ENCODE data around the gene PFAS. TPM values are rescaled to one million over a fixed set of nuclear protein-coding genes. Genes with fewer than 3 reads are reported as not detected.

PFAS gene
- total and polyA plus RNA-seq, 2 of the 8 experiments (the other 6 are each of a cell fraction or from before 2014, with no cell fraction given): 88.4 to 248 TPM

DNA sequence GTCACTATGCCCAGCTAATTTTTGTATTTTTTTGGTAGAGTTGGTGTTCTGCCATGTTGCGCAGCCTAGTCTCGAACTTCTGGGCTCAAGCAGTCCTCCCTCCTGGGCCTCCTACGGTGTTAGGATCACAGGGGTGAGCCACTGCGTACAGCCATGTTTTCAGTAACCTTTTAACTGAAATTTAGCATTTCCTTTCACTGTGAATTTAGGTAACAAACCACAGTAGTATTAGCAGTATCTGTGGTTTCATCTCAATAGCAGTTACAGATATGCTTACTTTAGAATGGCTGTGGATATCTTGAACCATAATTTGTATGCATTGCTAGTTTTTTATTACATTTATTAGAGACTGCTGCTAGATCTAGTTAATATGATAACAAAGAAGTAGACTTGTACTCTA lies 35.0 kb downstream of the PFAS start:
- Histone ChIP-seq H4K91ac (replicated peaks; ENCODE audit: insufficient read length, low read length) (no peak overlapping the region), H3K56ac (replicated peaks; ENCODE audit: insufficient read length, low read depth, low read length) (no peak overlapping the region), H3K79me2 (ENCODE audit: control insufficient read depth in 1 of 2, insufficient read depth in 2 of 2, low read length in 2 of 2) (no peaks in the 10 kb centered on the region), H3K9me3 (ENCODE audit: insufficient read depth in 2 of 2, low read depth in 1 of 2, low read length in 1 of 2) (no peaks in the 10 kb centered on the region), H3K23me2 (ENCODE audit: low read depth, low read length) (peaks cover 7% of the 10 kb centered on the region; the same call in 1 of the 2 replicates), H3K18ac (ENCODE audit: extremely low read depth, low read length) (no peak overlapping the region), H2BK15ac (ENCODE audit: low read length) (no peak overlapping the region), H2BK120ac (replicated peaks; ENCODE audit: low read depth, low read length) (no peak overlapping the region), H3K9ac (replicated peaks in 1 of 4; ENCODE audit: extremely low read depth in 1 of 4, low read depth in 3 of 4, low read length in 3 of 4) (no peak overlapping the region), H2BK20ac (ENCODE audit: low read length) (no peak overlapping the region), H4K8ac (ENCODE audit: extremely low read depth, insufficient read depth, low read length) (no peak overlapping the region), H3K4ac (replicated peaks; ENCODE audit: insufficient read length, low read depth, low read length) (no peak overlapping the region), H3K27ac (ENCODE audit: low read depth, low read length) (no peak overlapping the region), H3K27me3 (replicated peaks in 1 of 4; ENCODE audit: control insufficient read depth in 3 of 4, extremely low read depth in 1 of 4, insufficient read depth in 3 of 4, low read length in 3 of 4) (no peaks in the 10 kb centered on the region), H2AK5ac (ENCODE audit: low read depth, low read length) (no peak overlapping the region), H3K14ac (ENCODE audit: insufficient read length) (no peak overlapping the region), H2BK5ac (ENCODE audit: low read depth, low read length) (no peak overlapping the region), H3K79me1 (ENCODE audit: low read depth, low read length) (no peaks in the 10 kb centered on the region), H4K20me1 (replicated peaks in 1 of 2; ENCODE audit: control insufficient read depth in 1 of 2, insufficient read depth in 2 of 2, low read length in 2 of 2) (no peaks in the 10 kb centered on the region), H4K5ac (ENCODE audit: insufficient read length, low read depth, low read length) (no peak overlapping the region), H3K4me3 (ENCODE audit: extremely low read depth in 1 of 4, insufficient read depth in 2 of 4, low read depth in 3 of 4, low read length in 4 of 4) (no peak overlapping the region), H2BK12ac (ENCODE audit: low read depth, low read length) (no peak overlapping the region), H3K36me3 (ENCODE audit: control insufficient read depth in 2 of 4, insufficient read depth in 4 of 4, low read length in 3 of 4) (no peaks in the 10 kb centered on the region), H3K4me2 (ENCODE audit: insufficient read depth in 1 of 2, low read depth in 2 of 2, low read length in 2 of 2) (no peak overlapping the region), H3K23ac (ENCODE audit: insufficient read length) (no peak overlapping the region), H2AFZ (ENCODE audit: low read length) (no peak overlapping the region), H3K4me1 (replicated peaks in 1 of 4; ENCODE audit: control insufficient read depth in 3 of 4, insufficient read depth in 4 of 4, low read length in 3 of 4) (peaks cover 0 to 4% (median 0%) of the 10 kb centered on the region in 4 experiments; a peak in 2 of 7 replicates)
- FAIRE-seq (no peak), DNase-seq (ENCODE audit: low read depth in 1 of 2, low spot score in 2 of 2) (no peak)
- 93% methylated on average over 4 of the region's 4 CpGs; no CpG with 5 or more reads in 1 of the 2 experiments for WGBS, 2 experiments (ENCODE audit: extremely low coverage in 1 of 2, insufficient coverage in 1 of 2, insufficient read length in 1 of 2, insufficient replicate concordance in 2 of 2, low coverage in 1 of 2, low lambda C conversion rate in 2 of 2, missing lambda C conversion rate in 1 of 2)
- ChIA-PET CTCF (ENCODE audit: partially characterized antibody) (interaction anchor here (0.7 to 1.1 kb wide), 2 partner anchors 30 to 1377 kb away, joined by 3 to 5 read pairs; no protein-coding TSS in a partner anchor), POLR2A (ENCODE audit: partially characterized antibody) (interaction anchor here (1.3 to 66.3 kb wide), 4 partner anchors 9 to 96 kb away, joined by 4 to 1521 read pairs (median 64); partner anchors contain the start of genes CTC1, PFAS and SLC25A35)
- TF ChIP-seq TAF7 (optimal IDR thresholded peaks at IDR 0.05; ENCODE audit: borderline replicate concordance, low read depth, low read length) (no peak), TCF12 (IDR thresholded peaks at IDR 0.05; ENCODE audit: low read depth, low read length) (no peak), YY1 (IDR thresholded peaks at IDR 0.05; ENCODE audit: low read depth, low read length) (no peak), CBX8 (IDR thresholded peaks at IDR 0.05; ENCODE audit: borderline replicate concordance, low read depth, low read length) (no peak), POLR2AphosphoS5 (IDR thresholded peaks at IDR 0.05; ENCODE audit: low read depth, low read length) (no peak), SUZ12 (IDR thresholded peaks at IDR 0.05; ENCODE audit: low read length) (no peak), BCL11A (IDR thresholded peaks at IDR 0.05; ENCODE audit: low read depth in 2 of 2, low read length in 2 of 2) (no peak), SP4 (IDR thresholded peaks at IDR 0.05; ENCODE audit: low read length) (no peak), ATF2 (IDR thresholded peaks at IDR 0.05; ENCODE audit: low read length) (no peak), RNF2 (IDR thresholded peaks at IDR 0.05; ENCODE audit: borderline replicate concordance, low read depth, low read length, missing control alignments, poor library complexity, severe bottlenecking) (no peak), ASH2L (IDR thresholded peaks at IDR 0.05; ENCODE audit: low read length) (no peak), HDAC2 (IDR thresholded peaks at IDR 0.05; ENCODE audit: borderline replicate concordance in 1 of 2, low read depth in 2 of 2, low read length in 2 of 2) (no peak)
